Suppressor macrophage treated with lipopolysaccharide for 1 hour (primary cell): ENCODE measurements around the gene SLC26A11.
"Not testable (repeated sequence)": the region's sequence is repeated elsewhere in the genome, so short reads cannot be mapped to it uniquely, and the experiment has no call there.

Source experiments
- DNase-seq, 3 donors: peaks; one replicate each; pipeline ENCODE4 v3.0.0-alpha.2; 2020 to 2022

The SLC26A11 gene

GRCh38 chr17:80245566-80246265 is 25.5 kb downstream of the SLC26A11 start:
- DNase-seq = no peak

- no peak for DNase-seq
These were observed 26.0 kb downstream of the SLC26A11 start for GRCh38 chr17:80246266-80246681.

GRCh38 chr17:80246726-80247125 is 26.5 kb downstream of the SLC26A11 start:
- no peak for DNase-seq

- no peak for DNase-seq
These were observed 27.3 kb downstream of the SLC26A11 start for GRCh38 chr17:80247561-80247960.

GRCh38 chr17:80248001-80248893 is 28.0 kb downstream of the SLC26A11 start:
- DNase-seq = no peak

GRCh38 chr17:80248894-80249710 is 28.9 kb downstream of the SLC26A11 start:
- no peak for DNase-seq

GRCh38 chr17:80251966-80252365 is 31.7 kb downstream of the SLC26A11 start:
- no peak for DNase-seq

GRCh38 chr17:80252871-80253270 is 32.6 kb downstream of the SLC26A11 start:
- peak; percentile 36 to 52 (median 51) for DNase-seq

GRCh38 chr17:80253631-80254395 is 33.6 kb downstream of the SLC26A11 start:
- DNase-seq = no peak

- peak; percentile 83 to 97 (median 88) for DNase-seq
These were observed 34.4 kb downstream of the SLC26A11 start for GRCh38 chr17:80254396-80255251.

GRCh38 chr17:80256034-80256350 is 35.8 kb downstream of the SLC26A11 start:
- no peak for DNase-seq

GRCh38 chr17:80257716-80258213 is 37.5 kb downstream of the SLC26A11 start:
- DNase-seq = no peak

GRCh38 chr17:80258296-80258695 is 38.1 kb downstream of the SLC26A11 start:
- DNase-seq = not testable (repeated sequence)

GRCh38 chr17:80259457-80260068 is 39.3 kb downstream of the SLC26A11 start:
- peak in 2 of 3 donors; percentile 18 to 43 for DNase-seq

GRCh38 chr17:80260069-80260535 is 39.9 kb downstream of the SLC26A11 start:
- DNase-seq = peak; percentile 86 to 95 (median 87)

GRCh38 chr17:80260791-80261158 is 40.5 kb downstream of the SLC26A11 start, which contains the start of gene RNF213:
Gene RNF213, plus strand, starts transcription at chr17:80260852. Its CDS starts 2,830 bp downstream, at chr17:80263682.
- peak; percentile 73 to 90 (median 79) for DNase-seq

- peak; percentile 39 to 70 (median 51) for DNase-seq
These were observed 41.1 kb downstream of the SLC26A11 start for GRCh38 chr17:80261159-80261894.

- DNase-seq = no peak
These were observed 41.7 kb downstream of the SLC26A11 start for GRCh38 chr17:80261895-80262279.

- no peak for DNase-seq
These were observed 42.1 kb downstream of the SLC26A11 start for GRCh38 chr17:80262291-80262690.

GRCh38 chr17:80262775-80263244 is 42.6 kb downstream of the SLC26A11 start:
- no peak for DNase-seq
